ENCODE data around the gene MYMK. TPM values are rescaled to one million over a fixed set of nuclear protein-coding genes. Genes with fewer than 3 reads are reported as not detected.

The MYMK gene
- total RNA-seq, 1 donor from 2014 or later, result not detected

DNA sequence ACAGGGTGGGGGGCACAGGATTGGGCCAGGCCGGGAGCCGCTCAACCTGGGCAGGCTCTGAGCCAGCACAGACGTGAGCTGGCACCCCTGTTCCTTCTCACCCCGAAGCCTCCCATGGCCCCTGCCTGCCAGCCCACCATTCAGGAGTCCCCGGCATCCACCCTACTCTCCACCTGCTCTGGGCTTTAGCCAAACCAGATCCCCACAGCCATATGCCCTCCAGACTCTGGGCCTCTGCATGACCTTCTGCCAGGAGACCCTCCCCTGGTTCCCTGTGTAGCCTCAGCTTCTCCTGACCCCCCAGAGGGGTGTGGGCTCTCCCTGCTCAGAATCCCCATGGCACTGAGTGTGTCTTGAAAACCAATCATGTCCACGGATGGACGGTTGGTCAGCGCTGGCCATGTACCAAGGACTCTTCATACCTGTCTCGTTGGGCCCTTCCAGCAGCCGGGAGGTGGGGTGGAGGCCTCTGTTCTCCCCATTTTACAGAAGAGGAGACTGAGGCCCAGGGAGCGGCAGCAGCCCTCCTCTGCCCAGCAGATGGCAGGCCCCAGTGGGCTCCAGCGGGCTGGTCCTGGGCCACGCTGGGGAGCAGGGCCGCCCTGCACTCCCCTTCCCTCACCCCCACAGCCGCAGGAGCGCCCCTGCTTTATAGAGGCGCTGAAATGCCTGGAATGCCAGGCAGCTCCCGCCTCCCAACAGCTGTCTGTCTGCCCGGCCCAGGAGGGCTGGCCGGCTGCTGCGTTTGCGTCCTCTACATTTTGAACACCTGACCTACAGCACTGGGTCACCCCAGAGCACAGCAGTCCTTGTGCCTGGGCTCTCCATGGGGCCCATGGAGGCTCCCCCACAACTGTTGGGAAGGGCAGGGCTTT, 3.5 kb upstream of the MYMK start:
- Mint-ChIP-seq H3K27me3 (ENCODE audit: low read depth) (no peaks in the 10 kb centered on the region), H3K9me3 (no peaks in the 10 kb centered on the region), H3K36me3 (no peaks in the 10 kb centered on the region), H3K27ac (no peak overlapping the region), H3K4me1 (peaks cover 62% of the 10 kb centered on the region), H3K4me3 (no peak overlapping the region)
- TF ChIP-seq, protein P1, sequence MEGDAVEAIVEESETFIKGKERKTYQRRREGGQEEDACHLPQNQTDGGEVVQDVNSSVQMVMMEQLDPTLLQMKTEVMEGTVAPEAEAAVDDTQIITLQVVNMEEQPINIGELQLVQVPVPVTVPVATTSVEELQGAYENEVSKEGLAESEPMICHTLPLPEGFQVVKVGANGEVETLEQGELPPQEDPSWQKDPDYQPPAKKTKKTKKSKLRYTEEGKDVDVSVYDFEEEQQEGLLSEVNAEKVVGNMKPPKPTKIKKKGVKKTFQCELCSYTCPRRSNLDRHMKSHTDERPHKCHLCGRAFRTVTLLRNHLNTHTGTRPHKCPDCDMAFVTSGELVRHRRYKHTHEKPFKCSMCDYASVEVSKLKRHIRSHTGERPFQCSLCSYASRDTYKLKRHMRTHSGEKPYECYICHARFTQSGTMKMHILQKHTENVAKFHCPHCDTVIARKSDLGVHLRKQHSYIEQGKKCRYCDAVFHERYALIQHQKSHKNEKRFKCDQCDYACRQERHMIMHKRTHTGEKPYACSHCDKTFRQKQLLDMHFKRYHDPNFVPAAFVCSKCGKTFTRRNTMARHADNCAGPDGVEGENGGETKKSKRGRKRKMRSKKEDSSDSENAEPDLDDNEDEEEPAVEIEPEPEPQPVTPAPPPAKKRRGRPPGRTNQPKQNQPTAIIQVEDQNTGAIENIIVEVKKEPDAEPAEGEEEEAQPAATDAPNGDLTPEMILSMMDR (IDR thresholded peaks at IDR 0.05; ENCODE audit: unreplicated experiment), result no peak
- DNase-seq (ENCODE audit: low spot score in 2 of 2, unreplicated experiment in 2 of 2), result no peak

DNA sequence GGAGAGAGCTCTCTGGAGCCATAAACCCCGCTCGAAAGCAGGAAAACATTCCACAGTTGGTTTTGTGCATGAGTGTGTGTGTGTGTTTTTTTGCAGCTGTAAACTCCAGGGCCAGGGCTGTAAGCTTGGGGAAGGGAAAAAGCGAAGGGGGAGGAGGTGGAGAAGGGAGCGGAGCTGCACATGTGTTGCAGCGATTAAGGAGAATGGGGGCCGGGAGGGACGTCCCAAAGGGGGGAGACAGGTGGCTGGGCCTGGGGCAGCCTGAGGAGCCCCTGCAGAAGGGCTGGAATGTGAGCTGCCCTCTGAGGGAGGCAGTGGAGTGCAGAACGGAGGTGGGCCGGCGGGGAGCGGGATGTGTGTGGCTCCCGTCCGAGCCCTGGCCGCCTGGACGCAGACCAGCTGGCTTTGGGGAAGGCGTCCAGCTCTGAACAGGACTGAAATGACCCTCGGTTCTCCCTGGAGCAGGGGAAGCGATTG, 2.7 kb upstream of the MYMK start:
- H3K27ac Mint-ChIP-seq, result peak overlapping the region; percentile 88

DNA sequence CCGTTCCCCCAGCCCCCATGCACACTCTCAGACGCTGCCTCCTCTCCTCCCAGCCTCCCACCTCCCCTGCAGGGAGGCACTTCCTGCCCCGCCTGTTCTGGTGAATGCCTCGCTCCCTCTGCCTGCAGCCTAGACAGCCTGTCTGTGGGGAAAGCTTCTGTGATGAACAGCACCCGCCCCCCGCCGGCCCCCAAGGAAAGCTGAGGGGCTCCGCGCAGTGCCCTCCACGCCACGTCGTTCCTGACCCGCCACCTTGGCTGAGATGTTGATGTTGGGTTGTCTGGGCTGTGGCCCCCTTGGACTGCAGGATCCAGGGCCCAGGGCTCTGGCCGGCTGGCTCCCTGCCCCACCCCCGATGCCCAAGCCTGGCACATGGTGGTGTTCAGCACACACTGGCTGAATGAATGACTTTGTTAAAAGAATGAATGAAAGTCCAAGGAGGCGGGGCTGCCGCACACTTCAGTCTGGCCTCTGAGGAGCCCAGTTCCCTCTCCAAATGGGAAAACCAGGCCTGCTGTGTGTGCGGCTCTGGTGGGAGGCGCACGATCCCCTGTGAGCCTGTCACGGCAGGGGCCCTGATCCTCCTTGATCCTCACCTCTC, 2.1 kb upstream of the MYMK start:
- Mint-ChIP-seq H3K27ac (peak overlapping the region; percentile 88), H3K36me3 (no peaks in the 10 kb centered on the region), H3K4me3 (peak overlapping the region; percentile 40), H3K9me3 (no peaks in the 10 kb centered on the region), H3K27me3 (ENCODE audit: low read depth) (no peaks in the 10 kb centered on the region), H3K4me1 (peaks cover 54% of the 10 kb centered on the region)
- DNase-seq (ENCODE audit: low spot score in 2 of 2, unreplicated experiment in 2 of 2), result no peak
- TF ChIP-seq, protein P1 (IDR thresholded peaks at IDR 0.05; ENCODE audit: unreplicated experiment), result no peak

More for the DNA sequence above, 2.7 kb upstream of the MYMK start:
- TF ChIP-seq, protein P1 (IDR thresholded peaks at IDR 0.05; ENCODE audit: unreplicated experiment), result no peak
- Mint-ChIP-seq H3K36me3 (no peaks in the 10 kb centered on the region), H3K4me1 (peaks cover 57% of the 10 kb centered on the region), H3K27me3 (ENCODE audit: low read depth) (no peaks in the 10 kb centered on the region), H3K9me3 (no peaks in the 10 kb centered on the region), H3K4me3 (peak overlapping the region; percentile 40)
- DNase-seq (ENCODE audit: low spot score in 2 of 2, unreplicated experiment in 2 of 2), result no peak

DNA sequence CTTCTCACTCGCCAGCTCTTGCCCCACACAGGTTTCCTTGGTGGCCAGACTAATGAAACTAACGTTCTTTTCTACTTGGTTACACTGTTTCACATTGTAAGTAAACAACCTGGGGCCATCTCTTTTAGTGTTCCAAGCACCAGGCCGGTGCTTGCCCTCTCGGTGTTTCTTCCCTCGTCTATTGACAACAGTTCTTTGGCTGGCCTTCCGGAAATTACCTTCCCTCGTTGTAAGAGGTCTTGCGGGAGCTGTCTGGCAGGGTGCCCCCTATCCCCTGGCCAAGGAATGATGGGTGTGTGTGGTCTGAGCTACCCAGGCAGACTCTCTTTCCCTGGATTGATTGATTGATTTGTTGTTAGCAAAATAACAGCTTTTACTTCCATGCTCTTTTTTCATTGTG, 918 bp upstream of the MYMK start:
- no peak for DNase-seq (ENCODE audit: low spot score in 2 of 2, unreplicated experiment in 2 of 2)
- Mint-ChIP-seq H3K36me3 (no peaks in the 10 kb centered on the region), H3K9me3 (no peaks in the 10 kb centered on the region), H3K4me3 (no peak overlapping the region), H3K27me3 (ENCODE audit: low read depth) (no peaks in the 10 kb centered on the region), H3K27ac (no peak overlapping the region), H3K4me1 (peaks cover 60% of the 10 kb centered on the region)
- TF ChIP-seq, protein P1 (IDR thresholded peaks at IDR 0.05; ENCODE audit: unreplicated experiment), result no peak

DNA sequence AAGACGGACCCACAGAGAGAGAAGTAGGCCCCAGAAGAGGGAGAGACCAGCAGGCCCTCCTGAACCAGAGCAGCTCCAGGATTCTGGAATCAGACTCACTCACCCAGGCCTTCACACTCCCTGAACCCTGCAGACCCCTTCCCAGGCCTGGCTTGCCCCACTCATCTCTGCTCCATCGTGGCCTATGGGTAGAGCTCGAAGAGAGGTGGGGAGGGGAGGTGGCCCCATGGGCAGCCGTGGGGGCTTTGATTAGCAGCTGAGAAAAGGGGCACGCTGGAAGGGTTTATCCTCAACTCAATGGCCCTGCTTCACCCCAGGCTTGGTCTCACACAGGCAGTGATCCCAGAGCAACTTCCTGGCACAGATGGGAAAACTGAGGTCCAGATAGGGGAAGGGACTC, 613 bp downstream of the MYMK start:
- TF ChIP-seq, protein P1 (IDR thresholded peaks at IDR 0.05; ENCODE audit: unreplicated experiment), result no peak
- H3K36me3 Mint-ChIP-seq, result no peaks in the 10 kb centered on the region
- no peak overlapping the region for H3K4me3 Mint-ChIP-seq
- H3K27me3 Mint-ChIP-seq (ENCODE audit: low read depth), result no peaks in the 10 kb centered on the region
- no peaks in the 10 kb centered on the region for H3K9me3 Mint-ChIP-seq
- H3K27ac Mint-ChIP-seq, result peak overlapping the region; percentile 47
- peaks cover 59% of the 10 kb centered on the region for H3K4me1 Mint-ChIP-seq
- no peak for DNase-seq (ENCODE audit: low spot score in 2 of 2, unreplicated experiment in 2 of 2)
